GM18861 (cell line): Measurements from ENCODE around the gene FRYL.
"Not testable (repeated sequence)": the region's sequence is repeated elsewhere in the genome, so short reads cannot be mapped to it uniquely, and the experiment has no call there.

Experiments
- ATAC-seq: cut with Tn5 transposase; IDR thresholded peaks from one replicate; pipeline ENCODE4 v1.9.1; 2021; ENCODE audit not compliant: unreplicated experiment

FRYL gene

DNA sequence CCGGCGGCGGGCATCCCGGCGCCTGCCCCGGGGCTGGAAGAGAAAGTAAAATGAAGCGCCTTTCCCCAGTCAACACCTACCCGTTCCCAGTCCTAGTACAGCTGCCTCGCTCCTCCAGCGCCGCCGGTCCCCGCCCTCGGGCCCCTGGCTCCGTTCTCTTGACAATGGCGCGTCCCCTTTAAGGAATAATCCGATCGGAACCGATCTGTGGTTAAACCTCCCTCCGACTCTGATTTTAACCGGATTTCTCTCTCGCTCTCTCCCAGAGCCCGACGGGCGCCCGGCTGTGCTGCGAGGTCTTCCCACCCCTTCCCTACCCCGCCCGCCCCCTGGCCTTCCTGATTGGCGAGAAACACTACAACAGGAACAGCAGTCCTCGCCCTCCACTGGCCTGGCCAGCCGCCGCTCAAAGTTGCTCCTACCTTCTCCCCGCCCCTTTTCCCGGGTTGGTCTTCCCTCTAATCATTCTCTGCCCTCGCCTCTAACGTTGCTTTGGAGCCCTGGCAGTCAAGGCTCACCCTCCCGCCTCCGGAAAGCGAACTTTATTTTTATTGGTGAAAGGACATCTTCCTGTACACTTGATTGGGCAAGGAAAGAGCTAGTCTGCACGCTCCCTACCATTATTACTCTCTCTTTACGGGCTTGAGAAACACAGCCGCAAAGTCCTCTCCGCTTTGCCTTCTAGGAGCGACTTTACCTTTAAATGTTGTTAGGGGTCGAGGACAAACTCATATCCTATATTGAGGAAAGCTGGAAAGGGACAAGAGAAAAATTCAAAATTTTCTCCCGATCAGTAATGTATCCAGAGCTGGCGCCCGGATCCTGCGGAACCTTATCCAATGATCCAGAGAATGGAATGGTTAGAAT, at the start of gene FRYL:
Gene FRYL, minus strand, starts transcription at position 282 of the 867 bp plus-strand sequence. CDS start 145,869 bp downstream, outside the sequence.
- ATAC-seq = peak; percentile 84

GRCh38 chr4:48827622-48828021, 47.5 kb upstream of the FRYL start:
- ATAC-seq = no peak

GRCh38 chr4:48821431-48821830, 41.4 kb upstream of the FRYL start:
- not testable (repeated sequence) for ATAC-seq

DNA sequence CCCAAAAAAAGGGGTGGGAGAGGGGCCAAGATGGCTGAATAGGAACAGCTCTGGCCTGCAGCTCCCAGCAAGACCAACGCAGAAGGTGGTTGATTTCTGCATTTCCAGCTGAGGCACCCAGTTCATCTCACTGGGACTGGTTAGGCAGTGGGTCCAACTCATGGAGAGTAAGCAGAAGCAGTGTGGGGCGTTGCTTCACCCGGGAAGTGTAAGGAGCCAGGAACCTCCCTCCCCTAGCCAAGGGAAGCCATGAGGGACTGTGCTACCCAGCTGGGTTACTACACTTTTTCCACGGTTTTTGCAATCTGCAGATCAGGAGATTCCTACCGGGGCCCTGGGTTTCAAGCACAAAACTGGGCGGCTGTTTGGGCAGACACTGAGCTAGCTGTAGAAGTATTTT, 36.9 kb upstream of the FRYL start:
- no peak for ATAC-seq

DNA sequence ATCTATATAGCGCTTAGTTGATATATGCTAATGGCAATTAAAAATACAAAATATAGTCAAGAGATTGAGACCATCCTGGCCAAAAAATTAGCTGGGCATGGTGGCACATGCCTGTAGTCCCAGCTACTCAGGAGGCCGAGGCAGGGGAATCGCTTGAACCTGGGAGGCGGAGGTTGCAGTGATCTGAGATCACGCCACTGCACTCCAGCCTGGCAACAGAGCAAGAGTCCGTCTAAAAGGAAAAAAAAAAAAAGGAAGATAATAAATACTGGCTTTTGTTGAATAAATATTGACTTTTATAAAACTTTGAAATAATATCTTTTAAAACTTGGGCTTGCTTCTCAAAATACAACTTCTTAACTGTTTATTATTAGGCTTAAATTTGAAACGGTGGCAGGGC, 36.2 kb upstream of the FRYL start:
- ATAC-seq = not testable (repeated sequence)

- ATAC-seq = no peak
These were observed 35.4 kb upstream of the FRYL start for GRCh38 chr4:48815483-48815882.

- ATAC-seq = peak; percentile 79
These were observed 33.9 kb upstream of the FRYL start for GRCh38 chr4:48813964-48814363.

DNA sequence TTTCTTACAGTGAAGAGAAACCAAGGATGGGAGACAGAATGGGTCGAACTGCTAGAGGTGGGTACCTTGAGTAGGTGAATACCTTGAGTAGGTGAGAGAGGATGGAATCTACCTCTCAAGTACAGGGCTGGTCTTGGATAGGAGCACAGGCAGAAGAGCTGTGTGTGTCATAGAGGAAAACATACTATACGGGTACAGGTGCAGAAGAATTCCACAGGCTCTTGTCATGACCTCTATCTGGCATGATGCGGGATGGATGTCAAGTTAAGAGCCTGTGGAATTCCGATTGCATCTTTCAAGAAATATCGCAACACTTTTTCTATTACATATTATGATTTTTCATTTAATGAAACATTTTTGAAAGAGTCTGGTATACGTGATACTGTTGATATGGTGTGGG, 32.8 kb upstream of the FRYL start:
- no peak for ATAC-seq

DNA sequence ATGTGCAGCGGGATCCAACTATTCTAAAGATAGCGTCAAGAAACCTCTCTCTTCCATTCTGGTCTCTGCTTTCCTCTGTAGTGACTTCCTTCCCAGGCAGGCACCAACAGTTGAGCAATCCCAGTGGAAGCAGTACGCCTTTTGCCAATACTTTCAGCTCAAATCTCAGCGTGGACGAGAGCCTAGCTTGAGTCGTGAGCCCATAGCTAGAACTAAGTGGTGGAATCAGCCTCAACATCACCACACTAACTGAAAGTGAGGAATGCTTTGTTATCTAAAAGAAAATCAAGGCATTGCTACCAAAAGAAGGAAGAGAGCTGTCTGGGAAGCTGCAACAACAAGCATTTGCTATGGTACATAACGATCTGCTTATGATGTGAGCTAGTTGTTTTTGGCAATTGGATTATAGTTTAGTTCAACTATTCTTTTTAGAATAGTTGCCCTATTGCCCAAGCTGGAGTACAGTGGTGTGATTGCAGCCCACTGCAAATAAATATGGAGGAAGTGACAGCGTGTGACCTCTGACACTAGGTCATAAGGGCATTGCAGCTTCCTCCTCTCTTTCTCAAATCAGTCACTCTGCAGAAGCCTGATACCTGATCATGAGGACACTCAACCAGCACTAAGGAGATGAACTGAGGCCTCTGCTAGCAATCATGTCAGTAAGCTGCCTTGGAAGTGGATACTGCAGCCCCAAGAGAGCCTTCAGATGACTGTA, 24.7 kb upstream of the FRYL start:
- no peak for ATAC-seq

- no peak for ATAC-seq
These were observed 21.1 kb upstream of the FRYL start for GRCh38 chr4:48801016-48801715.

- not testable (repeated sequence) for ATAC-seq
These were observed 20.1 kb upstream of the FRYL start for GRCh38 chr4:48800155-48800554.

- no peak for ATAC-seq
These were observed 19.1 kb upstream of the FRYL start for GRCh38 chr4:48799157-48799556.

DNA sequence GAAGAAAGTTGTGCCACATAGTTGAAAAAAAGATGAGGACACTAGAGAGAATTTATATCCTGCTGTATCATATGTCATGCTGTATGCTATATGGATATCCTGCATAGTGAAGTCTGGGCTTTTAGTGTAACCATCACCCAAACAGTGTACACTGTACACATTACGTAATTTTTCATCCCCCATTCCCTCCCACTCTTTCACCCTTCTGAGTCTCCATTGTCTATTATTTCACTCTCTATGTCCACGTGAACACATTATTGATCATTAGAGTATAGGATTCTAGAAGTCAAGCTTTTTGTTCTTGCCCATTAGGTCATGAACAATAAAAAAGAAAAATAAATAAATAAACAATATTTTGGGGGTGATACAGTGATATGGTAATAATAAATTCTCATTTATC, 18.0 kb upstream of the FRYL start:
- no peak for ATAC-seq

- ATAC-seq = no peak
These were observed 17.0 kb upstream of the FRYL start for GRCh38 chr4:48796927-48797679.

GRCh38 chr4:48796191-48796926, 16.3 kb upstream of the FRYL start:
- no peak for ATAC-seq

DNA sequence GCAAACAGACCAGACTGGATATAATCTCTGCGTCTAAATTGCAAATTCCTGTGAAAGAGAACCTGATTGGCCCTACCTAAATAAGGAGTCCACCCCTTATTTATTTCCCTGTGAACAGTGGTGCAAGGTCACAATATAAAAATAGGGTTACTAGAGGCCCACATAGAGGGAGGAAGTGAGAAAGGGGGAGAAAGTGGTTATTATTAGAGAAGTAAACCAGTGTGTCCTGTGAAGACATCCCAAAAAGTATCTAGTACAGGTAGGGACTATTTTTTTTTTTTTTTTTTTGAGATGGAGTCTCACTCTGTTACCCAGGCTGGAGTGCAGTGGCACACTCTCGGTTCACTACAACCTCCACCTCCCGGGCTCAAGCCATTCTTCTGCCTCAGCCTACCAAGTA, 15.0 kb upstream of the FRYL start:
- no peak for ATAC-seq

- ATAC-seq = no peak
These were observed 12.4 kb upstream of the FRYL start for GRCh38 chr4:48792348-48793006.

DNA sequence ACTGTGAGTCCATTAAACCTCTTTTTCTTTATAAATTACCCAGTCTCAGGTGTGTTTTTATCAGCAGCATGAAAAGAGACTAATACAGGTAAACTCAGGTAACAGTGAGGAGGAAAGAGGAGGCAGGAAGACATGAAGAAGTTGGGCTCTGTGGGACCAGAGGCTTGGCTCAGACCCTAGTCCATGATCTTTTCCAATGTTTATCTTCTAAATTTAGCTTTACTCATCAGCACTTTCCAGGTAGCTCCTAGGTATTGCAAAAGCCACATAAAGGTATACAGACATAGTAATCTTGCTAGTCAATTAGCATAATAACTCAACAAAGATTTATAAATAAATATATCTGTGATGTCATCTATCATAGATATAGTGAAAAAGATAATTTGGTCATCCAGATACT, 11.2 kb upstream of the FRYL start:
- no peak for ATAC-seq

DNA sequence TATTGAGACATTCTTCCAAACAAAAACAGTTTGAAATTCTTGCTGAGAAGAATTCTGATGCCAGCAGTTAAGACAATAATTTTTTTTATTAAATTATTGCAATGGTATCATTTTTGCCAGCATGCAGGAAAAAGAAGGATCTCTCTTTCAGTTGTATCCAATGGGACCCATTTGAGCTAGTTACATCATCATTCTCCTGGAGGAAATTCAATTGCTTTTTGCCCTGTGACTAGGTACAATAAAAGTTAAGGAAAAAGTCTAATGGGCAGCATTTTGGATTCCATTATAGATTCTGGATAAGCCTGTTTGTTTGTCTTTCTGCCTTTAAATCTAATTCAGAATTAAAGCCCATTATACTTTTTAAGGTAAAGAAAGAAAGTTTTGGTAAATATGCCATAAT, 10.5 kb upstream of the FRYL start:
- ATAC-seq = no peak

DNA sequence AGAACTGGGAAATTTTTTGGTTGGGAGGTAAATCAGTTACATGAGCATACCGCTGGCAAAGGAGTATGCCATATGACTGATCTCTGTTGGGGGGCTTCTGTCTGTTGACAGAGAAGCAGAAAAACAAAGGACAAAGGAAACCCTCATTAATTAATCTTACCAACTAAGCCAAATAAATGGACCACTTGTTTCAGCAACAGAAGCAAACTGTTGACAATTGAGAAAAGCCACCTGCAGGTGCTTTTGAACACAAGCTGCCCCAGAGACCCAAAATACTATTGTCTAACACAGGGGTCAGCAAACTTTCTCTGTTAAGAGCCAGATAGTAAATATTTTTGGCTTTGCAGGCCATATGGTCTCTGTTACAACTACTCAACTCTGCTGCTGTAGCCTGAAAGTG, 7.0 kb upstream of the FRYL start:
- no peak for ATAC-seq
